ENCODE measurements around the gene C1orf232. TPM values are rescaled to one million over a fixed set of nuclear protein-coding genes. Genes with fewer than 3 reads are reported as not detected.

C1orf232 gene
- total and polyA plus RNA-seq, 2 of the 4 experiments (the other 2 are of a cell fraction), result not detected

DNA sequence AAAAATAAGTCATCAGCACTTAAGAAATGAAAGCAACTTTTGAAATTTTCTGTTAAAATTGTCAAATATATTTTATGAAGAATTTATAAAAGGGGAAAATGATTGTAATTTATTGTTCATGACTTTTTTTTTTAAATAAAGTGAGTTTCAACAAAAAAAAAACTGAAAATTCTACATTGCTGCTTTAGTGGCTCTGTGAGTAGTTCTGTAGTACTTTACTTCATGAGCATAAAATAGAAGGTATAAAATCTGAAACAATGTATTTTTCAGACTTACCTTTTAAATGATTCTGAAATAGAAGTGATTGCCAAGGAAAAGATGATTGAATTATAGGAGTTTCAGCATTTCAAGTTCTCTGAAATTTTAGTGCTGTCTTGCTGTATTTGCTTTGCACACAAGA lies 43.4 kb downstream of the C1orf232 start:
- no peak overlapping the region for H3K56ac ChIP-seq (ENCODE audit: extremely low read depth, insufficient read depth, low read length)
- H2BK15ac ChIP-seq (ENCODE audit: low read depth, low read length), result no peak overlapping the region
- no peak overlapping the region for H3K4me2 ChIP-seq (ENCODE audit: low read depth, low read length)
- DNase-seq (no peak), ATAC-seq (ENCODE audit: low read depth) (no peak)
- intact Hi-C loops (cut with micrococcal nuclease) (no loop called here), dilution Hi-C loops (cut with HindIII; ENCODE audit: low sequenced_read_pairs, unreplicated experiment) (no loop called here), in situ Hi-C loops (cut with MboI; ENCODE audit: low sequenced_read_pairs) (no loop called here)
- POLR2A ChIA-PET (ENCODE audit: unreplicated experiment), result no interaction called here
- H3K79me1 ChIP-seq (ENCODE audit: low read depth in 1 of 2, low read length in 2 of 2), result no peaks in the 10 kb centered on the region; a peak in 1 of 4 replicates
- H3K18ac ChIP-seq (ENCODE audit: low read depth, low read length), result no peak overlapping the region
- TF ChIP-seq SMC3 (IDR thresholded peaks at IDR 0.05; ENCODE audit: low read depth, low read length) (no peak), CHD1 (IDR thresholded peaks at IDR 0.05; ENCODE audit: low read depth, low read length) (no peak), USF2 (IDR thresholded peaks at IDR 0.05; ENCODE audit: low read depth, low read length) (no peak), RFX5 (IDR thresholded peaks at IDR 0.05; ENCODE audit: low read depth, low read length) (no peak), MAFK (IDR thresholded peaks at IDR 0.05; ENCODE audit: low read depth, low read length) (no peak), MAZ (IDR thresholded peaks at IDR 0.05; ENCODE audit: borderline replicate concordance, low read depth, low read length) (no peak), BHLHE40 (IDR thresholded peaks at IDR 0.05; ENCODE audit: low read depth, low read length) (no peak)
- TF ChIP-seq, protein P1, sequence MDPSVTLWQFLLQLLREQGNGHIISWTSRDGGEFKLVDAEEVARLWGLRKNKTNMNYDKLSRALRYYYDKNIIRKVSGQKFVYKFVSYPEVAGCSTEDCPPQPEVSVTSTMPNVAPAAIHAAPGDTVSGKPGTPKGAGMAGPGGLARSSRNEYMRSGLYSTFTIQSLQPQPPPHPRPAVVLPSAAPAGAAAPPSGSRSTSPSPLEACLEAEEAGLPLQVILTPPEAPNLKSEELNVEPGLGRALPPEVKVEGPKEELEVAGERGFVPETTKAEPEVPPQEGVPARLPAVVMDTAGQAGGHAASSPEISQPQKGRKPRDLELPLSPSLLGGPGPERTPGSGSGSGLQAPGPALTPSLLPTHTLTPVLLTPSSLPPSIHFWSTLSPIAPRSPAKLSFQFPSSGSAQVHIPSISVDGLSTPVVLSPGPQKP (IDR thresholded peaks at IDR 0.05; ENCODE audit: borderline replicate concordance, low read depth, low read length), result no peak
- H4K91ac ChIP-seq (ENCODE audit: insufficient read depth, low read depth, low read length), result no peak overlapping the region
- no peak overlapping the region for H3K9ac ChIP-seq (ENCODE audit: low read depth, low read length)
- H4K8ac ChIP-seq (ENCODE audit: low read depth in 2 of 2, low read length in 2 of 2), result no peak overlapping the region
- H2BK120ac ChIP-seq (ENCODE audit: low read depth, low read length), result no peak overlapping the region
- H3K36me3 ChIP-seq (ENCODE audit: control insufficient read depth, insufficient read depth, low read length), result peaks cover 4% of the 10 kb centered on the region; the same call in 1 of the 2 replicates
- no peaks in the 10 kb centered on the region for H4K20me1 ChIP-seq (ENCODE audit: insufficient read depth, low read length)
- no peak overlapping the region for H3K4ac ChIP-seq (ENCODE audit: low read depth, low read length)
- no TSS peak for BruUV-seq (replicated peaks)
- H2AFZ ChIP-seq (replicated peaks; ENCODE audit: low read length, poor library complexity), result no peak overlapping the region
- no peak overlapping the region for H2BK20ac ChIP-seq (ENCODE audit: low read depth, low read length)
- no peak overlapping the region for H3K14ac ChIP-seq (replicated peaks; ENCODE audit: low read depth, low read length)
- no peaks in the 10 kb centered on the region for H3K9me3 ChIP-seq (ENCODE audit: control insufficient read depth, insufficient read depth, low read length)
- H2BK5ac ChIP-seq (ENCODE audit: low read depth, low read length, poor library complexity, severe bottlenecking), result no peak overlapping the region
- no peak overlapping the region for H2AK9ac ChIP-seq (replicated peaks; ENCODE audit: low read depth, low read length, poor library complexity)
- H3K9me1 ChIP-seq (ENCODE audit: insufficient read depth, low read length), result no peaks in the 10 kb centered on the region
- peaks cover 5% of the 10 kb centered on the region for H3K27me3 ChIP-seq (ENCODE audit: control insufficient read depth, insufficient read depth, low read length)
- no peak overlapping the region for H4K5ac ChIP-seq (ENCODE audit: low read depth, low read length)
- 0 out of 2 replicates have a peak, but pooled peaks cover 1% of the 10 kb centered on the region for H3K4me1 ChIP-seq (ENCODE audit: control insufficient read depth, insufficient read depth, low read length)
- no peak overlapping the region for H3K27ac ChIP-seq (ENCODE audit: insufficient read depth, low read length)
- no peak overlapping the region for H3K23ac ChIP-seq (ENCODE audit: low read depth, low read length)
- no peak overlapping the region for H2AK5ac ChIP-seq (ENCODE audit: low read depth, low read length)
- no peak overlapping the region for H3K4me3 ChIP-seq (ENCODE audit: insufficient read depth, low read depth, low read length)
- CTCF ChIA-PET, result no interaction called here

All from IMR-90 (cell line).